ENCODE measurements around the gene PRR29. TPM values are rescaled to one million over a fixed set of nuclear protein-coding genes. Genes with fewer than 3 reads are reported as not detected.

Gene PRR29
- total RNA-seq, 1 donor from 2014 or later: not detected

DNA sequence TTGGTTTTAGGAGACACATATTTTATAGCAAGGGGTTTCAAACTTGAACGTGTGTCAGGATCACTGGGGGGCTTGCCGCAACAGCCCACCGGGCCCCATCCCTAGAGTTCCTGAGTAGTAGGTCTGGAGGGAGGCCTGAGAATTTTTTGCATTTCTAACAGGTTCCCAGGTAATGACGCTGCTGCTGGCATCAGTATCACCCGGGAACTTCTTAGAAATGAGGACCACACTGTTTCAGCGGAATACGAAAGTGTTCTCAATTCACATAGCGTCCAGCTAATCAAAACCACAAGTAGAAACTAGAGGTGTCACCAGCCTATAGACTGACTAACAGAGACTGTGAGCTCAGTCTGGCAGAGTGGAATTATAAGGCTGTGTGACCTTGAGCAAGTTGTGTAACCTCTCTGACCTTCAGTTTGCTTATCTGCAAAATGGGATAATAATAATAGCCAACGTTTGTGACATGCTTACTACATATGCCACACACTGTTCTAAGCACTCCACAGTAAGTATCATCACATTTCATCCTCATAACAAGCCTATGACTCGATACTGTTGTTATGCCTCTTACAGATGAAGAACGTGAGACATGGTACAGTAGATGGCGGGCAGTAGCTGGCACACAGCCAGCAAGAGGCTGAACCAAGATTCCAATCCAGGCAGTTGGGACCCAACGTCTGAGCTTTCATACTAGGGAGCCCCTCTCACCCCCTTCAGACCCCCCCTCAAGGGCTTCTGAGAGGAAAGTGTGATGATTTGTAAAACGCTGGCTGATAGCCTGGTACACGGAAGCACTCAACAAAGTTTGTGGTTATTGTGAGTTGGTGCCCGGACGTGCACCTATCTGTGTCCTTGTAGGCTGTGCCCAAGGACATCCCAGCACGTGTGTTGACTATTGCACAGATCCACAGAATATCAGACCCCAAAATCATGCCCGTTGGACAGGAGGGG lies 26.9 kb downstream of the PRR29 start:
- Mint-ChIP-seq H3K4me3 (peak overlapping the region; percentile 73), H3K27me3 (no peaks in the 10 kb centered on the region), H3K36me3 (ENCODE audit: low read depth) (peaks cover 4% of the 10 kb centered on the region), H3K27ac (peak overlapping the region; percentile 84), H3K4me1 (peaks cover 48% of the 10 kb centered on the region), H3K9me3 (no peaks in the 10 kb centered on the region)
- intact Hi-C loops (cut with micrococcal nuclease): loop anchor here (1.0 to 5.0 kb wide), 6 partner anchors 35 to 192 kb away; partner anchors contain the start of gene CSHL1
- DNase-seq: no peak
- no peak for ATAC-seq (ENCODE audit: low read depth)
- TF ChIP-seq, protein P1, sequence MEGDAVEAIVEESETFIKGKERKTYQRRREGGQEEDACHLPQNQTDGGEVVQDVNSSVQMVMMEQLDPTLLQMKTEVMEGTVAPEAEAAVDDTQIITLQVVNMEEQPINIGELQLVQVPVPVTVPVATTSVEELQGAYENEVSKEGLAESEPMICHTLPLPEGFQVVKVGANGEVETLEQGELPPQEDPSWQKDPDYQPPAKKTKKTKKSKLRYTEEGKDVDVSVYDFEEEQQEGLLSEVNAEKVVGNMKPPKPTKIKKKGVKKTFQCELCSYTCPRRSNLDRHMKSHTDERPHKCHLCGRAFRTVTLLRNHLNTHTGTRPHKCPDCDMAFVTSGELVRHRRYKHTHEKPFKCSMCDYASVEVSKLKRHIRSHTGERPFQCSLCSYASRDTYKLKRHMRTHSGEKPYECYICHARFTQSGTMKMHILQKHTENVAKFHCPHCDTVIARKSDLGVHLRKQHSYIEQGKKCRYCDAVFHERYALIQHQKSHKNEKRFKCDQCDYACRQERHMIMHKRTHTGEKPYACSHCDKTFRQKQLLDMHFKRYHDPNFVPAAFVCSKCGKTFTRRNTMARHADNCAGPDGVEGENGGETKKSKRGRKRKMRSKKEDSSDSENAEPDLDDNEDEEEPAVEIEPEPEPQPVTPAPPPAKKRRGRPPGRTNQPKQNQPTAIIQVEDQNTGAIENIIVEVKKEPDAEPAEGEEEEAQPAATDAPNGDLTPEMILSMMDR (IDR thresholded peaks at IDR 0.05): no peak
- POLR2A ChIA-PET: interaction anchor here (0.5 to 2.5 kb wide), 18 partner anchors 35 to 480 kb away, joined by 3 to 26 read pairs (median 4); partner anchors contain the start of genes CSHL1, ERN1 and GH1
- CTCF ChIA-PET: interaction anchor here (0.8 to 9.0 kb wide), 26 partner anchors 8 to 257 kb away, joined by 3 to 411 read pairs (median 6); partner anchors contain the start of genes CD79B, CSHL1, ERN1 and GH1

DNA sequence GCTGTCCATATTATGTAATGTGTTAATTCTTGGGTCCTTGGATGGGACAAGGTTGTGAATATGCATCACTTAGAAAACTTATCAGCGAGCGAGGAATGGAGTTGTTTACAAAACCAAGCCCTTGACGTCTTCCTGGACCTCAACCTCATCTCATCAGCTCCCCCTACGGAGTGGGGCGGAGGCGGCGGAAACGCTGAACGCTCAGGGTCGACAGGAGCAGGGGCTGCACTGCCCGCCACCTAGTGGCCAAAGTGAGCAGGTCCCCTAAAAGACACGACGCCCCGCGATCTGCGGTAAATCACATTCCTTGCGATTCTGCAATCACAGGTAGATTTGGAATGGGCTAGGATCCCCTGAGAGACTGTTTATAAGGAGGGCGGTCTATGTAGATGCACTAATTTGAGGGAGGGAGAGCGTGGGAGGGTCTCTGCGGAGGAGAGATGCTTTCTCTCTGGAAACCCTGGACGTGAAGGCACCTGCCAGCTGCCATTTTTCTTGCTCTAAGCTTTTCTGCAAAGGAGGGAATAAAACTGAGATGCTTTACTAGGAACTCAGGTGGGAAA lies 27.7 kb downstream of the PRR29 start:
- CTCF ChIA-PET: interaction anchor here (0.6 to 9.0 kb wide), 27 partner anchors 9 to 256 kb away, joined by 3 to 411 read pairs (median 6); partner anchors contain the start of genes CD79B, CSHL1, ERN1 and GH1
- ATAC-seq (ENCODE audit: low read depth) (peak; percentile 92), DNase-seq (peak; percentile 72)
- POLR2A ChIA-PET: interaction anchor here (0.5 to 2.5 kb wide), 16 partner anchors 49 to 480 kb away, joined by 3 to 26 read pairs (median 4); partner anchors contain the start of genes CSHL1, ERN1 and GH1
- H3K27ac Mint-ChIP-seq: peak overlapping the region; percentile 62
- H3K9me3 Mint-ChIP-seq: no peaks in the 10 kb centered on the region
- no peaks in the 10 kb centered on the region for H3K36me3 Mint-ChIP-seq (ENCODE audit: low read depth)
- H3K4me1 Mint-ChIP-seq: peaks cover 42% of the 10 kb centered on the region
- no peaks in the 10 kb centered on the region for H3K27me3 Mint-ChIP-seq
- intact Hi-C loops (cut with micrococcal nuclease): loop anchor here (1.0 to 5.0 kb wide), 6 partner anchors 36 to 191 kb away; partner anchors contain the start of gene CSHL1
- H3K4me3 Mint-ChIP-seq: peak overlapping the region; percentile 73
- TF ChIP-seq, protein P1 (IDR thresholded peaks at IDR 0.05): peak; percentile 80

DNA sequence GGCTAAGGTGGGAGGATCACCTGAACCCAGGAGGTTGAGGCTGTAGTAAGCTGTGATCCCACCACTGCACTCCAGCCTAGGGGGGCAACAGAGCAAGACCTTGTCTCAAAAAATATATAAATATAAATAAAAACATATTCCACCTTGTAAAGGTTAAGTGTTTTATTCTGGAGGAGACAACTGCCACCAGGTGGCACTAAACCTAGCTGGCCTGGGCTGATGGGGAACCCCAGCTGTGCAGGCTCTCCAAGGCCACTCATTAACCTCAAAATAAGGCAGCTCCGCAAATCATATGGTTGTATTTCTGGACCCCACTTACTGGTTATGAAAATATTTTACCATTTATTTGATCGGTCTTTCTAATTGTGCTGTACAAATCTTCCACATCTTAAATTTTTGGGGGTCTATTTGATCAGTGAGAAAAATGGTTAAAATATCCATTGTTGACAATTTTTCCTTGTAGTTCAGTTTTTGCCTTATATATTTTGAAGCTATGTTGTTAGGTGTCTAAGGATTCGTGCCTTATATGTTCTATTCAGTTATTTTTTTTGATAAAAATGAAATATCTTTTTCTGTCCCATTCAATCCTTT lies 30.8 kb downstream of the PRR29 start:
- POLR2A ChIA-PET: interaction anchor here (0.6 to 3.5 kb wide), 9 partner anchors 9 to 290 kb away, joined by 3 to 27 read pairs (median 7); partner anchors contain the start of genes ERN1 and ICAM2

DNA sequence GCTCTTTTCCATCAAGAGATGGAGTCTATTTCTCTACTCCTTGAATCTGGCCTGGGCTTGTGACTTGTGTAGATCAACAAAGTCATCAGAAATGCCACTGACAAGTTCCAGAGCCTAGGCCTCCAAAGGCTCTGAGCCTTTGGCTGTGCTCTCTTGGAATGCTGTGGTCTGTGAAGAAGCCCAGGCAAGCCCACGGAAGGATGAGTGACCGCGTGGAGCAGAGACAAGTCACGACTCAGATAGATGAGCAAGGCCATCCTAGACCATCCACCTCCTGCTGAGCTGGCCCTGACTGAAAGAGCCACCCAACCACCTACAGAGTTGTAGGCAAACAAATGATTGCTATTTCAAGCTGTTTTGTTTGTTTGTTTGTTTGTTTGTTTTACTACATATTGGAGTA lies 33.9 kb downstream of the PRR29 start:
- ChIA-PET POLR2A (no interaction called here), CTCF (interaction anchor here (9.0 kb wide), 1 partner anchor 100 kb away, joined by 411 read pairs; the partner anchor contains the start of gene ERN1)
- no peak for ATAC-seq (ENCODE audit: low read depth)
- Mint-ChIP-seq H3K27me3 (no peaks in the 10 kb centered on the region), H3K27ac (no peak overlapping the region), H3K4me3 (no peak overlapping the region), H3K9me3 (no peaks in the 10 kb centered on the region), H3K4me1 (no peaks in the 10 kb centered on the region), H3K36me3 (ENCODE audit: low read depth) (no peaks in the 10 kb centered on the region)
- no peak for DNase-seq
- TF ChIP-seq, protein P1 (IDR thresholded peaks at IDR 0.05): no peak
- intact Hi-C loops (cut with micrococcal nuclease): no loop called here

More for the DNA sequence above, 30.8 kb downstream of the PRR29 start:
- CTCF ChIA-PET: interaction anchor here (0.6 to 9.0 kb wide), 39 partner anchors 7 to 390 kb away, joined by 3 to 411 read pairs (median 5); partner anchors contain the start of genes CSHL1, ERN1, GH1 and ICAM2
- TF ChIP-seq, protein P1 (IDR thresholded peaks at IDR 0.05): peak; percentile 26
- Mint-ChIP-seq H3K4me1 (peaks cover 19% of the 10 kb centered on the region), H3K27ac (no peak overlapping the region), H3K9me3 (no peaks in the 10 kb centered on the region), H3K4me3 (no peak overlapping the region), H3K36me3 (ENCODE audit: low read depth) (no peaks in the 10 kb centered on the region), H3K27me3 (no peaks in the 10 kb centered on the region)
- DNase-seq (peak; percentile 41), ATAC-seq (ENCODE audit: low read depth) (peak; percentile 39)
- intact Hi-C loops (cut with micrococcal nuclease): loop anchor here (1.0 to 5.0 kb wide), 4 partner anchors 43 to 253 kb away; no protein-coding TSS in a partner anchor

Data from activated B cell treated with CpG ODN at 0.5 μM for 24 hours (primary cell).